HG02938 (cell line): ENCODE measurements around the gene RPS16.
"Not testable (repeated sequence)": the region's sequence is repeated elsewhere in the genome, so short reads cannot be mapped to it uniquely, and the experiment has no call there.

Source experiments
- ATAC-seq: cut with Tn5 transposase; IDR thresholded peaks from one replicate; pipeline ENCODE4 v1.9.1; 2021; ENCODE audit warnings: mild to moderate bottlenecking, moderate library complexity; ENCODE audit not compliant: unreplicated experiment

RPS16 gene

DNA sequence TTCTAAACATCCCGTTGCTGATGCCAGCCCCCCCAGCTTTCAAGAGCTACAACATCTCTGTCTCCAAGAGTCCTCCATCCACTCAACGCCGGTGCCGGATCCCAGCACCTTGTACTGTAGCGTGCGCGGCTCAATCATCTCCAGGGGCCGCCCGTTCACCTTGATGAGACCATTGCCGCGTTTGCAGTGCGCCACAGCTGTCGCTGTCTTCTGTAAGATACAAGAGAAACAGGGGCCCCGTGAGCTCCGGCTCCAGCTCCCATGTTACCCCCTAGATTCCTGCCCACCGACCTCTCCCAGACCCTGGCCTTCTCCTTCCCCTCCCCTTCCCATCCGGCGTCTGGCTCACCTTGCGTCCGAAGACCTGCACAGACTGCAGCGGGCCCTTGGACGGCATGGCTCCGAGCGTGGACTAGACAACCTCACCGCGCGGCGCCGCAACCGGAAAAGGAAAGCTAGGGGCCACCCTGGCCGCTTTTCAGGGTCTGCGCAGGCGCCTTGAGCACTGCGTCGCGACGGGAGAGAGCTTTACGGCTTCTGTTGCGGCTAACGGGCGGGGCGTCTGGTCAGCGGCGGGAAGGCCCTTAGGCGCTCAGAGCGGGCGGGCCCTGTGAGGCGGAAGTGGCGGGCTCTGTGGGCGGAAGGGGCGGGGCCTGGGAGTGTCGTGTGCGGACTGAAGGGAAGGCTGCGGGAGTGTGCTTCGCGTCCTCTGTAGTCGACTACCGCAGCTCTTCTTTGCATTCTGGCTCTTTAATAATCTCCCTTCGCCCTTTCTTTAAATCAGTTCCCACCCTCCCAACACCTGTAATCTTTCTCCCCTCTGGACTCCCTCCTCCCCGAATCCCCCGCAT, at the start of gene RPS16:
TSS of gene RPS16 (minus strand) at position 451 of the 851 bp plus-strand sequence. CDS start at position 397, 54 bp downstream.
- ATAC-seq: peak; percentile 60

DNA sequence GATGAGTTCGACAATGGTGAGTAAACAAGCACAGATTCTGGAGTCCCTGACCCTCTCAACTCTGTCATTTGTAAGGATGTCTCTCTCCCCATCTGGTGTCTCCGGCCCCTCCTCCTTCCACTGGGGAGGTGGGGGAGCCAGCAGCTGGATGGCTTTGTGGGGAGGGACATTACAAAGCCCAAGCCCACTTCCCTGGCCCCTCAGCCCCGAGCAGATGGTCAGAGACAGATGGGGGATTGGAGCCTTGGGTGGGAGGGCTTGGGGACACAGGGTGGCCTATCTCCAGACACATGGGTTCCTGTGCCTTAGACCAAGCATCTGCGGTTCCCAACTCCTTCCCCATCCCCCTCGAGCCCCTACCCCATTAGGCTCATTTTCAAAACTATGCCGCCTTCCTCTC, 47.4 kb upstream of the RPS16 start:
- no peak for ATAC-seq

DNA sequence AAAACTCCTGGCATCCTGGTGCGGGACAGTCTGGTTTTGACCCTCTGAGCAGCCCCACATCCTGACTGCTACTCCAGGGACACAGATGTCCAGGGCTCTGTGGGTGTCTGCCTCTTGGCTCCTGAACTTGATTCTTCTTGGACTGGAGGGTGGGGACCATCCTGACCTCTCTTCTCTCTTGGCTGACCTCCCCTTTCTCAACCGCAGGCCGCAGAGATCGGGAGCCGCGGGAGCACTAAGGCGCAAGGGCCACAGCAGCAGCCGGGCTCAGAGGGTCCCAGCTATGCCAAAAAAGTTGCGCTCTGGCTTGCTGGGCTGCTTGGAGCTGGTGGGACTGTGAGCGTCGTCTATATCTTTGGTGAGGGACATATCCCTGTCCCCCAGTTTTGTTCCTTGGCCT, 45.9 kb upstream of the RPS16 start:
- ATAC-seq: no peak

DNA sequence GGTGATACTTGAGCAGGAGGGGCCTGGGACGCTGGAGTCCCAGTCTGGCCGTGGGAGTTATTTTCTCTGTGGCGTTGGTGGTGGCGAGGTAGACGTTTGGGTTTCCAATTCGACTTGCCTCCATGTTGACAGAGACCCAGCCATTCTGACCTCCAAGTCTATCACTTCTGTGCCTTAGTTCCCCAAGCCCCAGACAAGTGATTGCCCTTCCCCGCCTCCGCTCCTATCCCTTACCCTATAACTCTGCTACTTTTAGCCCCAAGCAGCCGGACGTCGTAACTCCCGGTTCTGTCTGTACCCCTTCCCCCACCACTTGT, 45.4 kb upstream of the RPS16 start:
- ATAC-seq: no peak

DNA sequence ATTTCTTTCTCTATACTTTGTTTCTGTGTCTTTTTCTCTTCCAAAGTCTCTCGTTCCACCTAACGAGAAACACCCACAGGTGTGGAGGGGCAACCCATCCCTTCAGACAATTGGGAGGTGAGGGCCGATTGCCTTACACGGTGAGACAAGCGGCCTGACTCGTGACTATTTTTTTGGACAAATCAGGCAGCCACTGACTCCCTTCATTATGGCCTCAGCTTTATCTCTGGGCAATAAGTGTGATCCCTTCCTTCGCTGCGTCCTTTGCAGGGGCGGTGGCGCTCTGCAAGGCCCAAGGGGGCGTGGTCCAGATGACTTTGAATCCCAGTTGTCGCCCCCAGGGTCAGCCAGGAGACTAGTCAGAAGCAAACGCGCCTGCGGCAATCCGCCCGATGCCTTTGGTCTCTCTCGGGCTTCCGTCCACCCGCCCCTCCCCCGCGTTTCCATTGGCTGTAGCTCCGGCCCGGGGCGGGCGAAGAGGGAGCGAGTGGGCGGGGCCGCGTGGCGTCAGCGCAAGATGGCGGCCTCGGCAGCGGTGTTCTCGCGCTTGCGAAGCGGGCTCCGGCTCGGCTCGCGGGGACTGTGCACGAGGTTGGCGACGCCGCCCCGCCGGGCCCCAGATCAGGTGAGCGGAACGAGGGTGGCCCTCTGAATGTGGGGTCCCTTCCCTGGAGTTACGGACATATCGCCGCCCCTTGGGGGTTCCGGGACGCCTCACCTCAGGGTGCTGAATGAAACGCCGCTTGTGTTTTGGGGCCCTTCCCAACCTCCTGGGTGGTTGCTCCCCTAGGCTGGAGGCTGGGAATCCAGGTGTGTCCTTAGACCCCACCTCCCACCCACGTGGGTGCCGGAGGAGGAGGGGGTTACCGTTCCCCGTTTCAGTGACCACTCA, 44.8 kb upstream of the RPS16 start, which contains the start of gene TIMM50:
TSS of gene TIMM50 (plus strand) at position 502 of the 892 bp plus-strand sequence. CDS start at position 518, 16 bp downstream.
- ATAC-seq: peak; percentile 82

DNA sequence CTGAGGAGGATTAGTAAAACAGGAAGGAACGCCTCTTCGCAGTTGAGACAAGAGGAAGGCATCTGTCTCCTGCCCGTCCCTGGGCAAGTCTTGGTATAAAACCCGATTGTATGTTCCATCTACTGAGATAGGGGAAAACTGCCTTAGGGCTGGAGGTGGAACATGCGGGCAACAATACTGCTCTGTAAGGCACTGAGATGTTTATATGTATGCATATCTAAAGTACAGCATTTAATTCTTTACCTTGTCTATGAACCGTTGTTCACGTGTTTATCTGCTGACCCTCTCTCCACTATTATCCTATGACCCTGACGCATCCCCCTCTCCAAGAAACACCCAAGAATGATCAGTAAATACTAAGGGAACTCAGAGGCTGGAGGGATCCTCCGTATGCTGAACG, 44.2 kb upstream of the RPS16 start:
- no peak for ATAC-seq

DNA sequence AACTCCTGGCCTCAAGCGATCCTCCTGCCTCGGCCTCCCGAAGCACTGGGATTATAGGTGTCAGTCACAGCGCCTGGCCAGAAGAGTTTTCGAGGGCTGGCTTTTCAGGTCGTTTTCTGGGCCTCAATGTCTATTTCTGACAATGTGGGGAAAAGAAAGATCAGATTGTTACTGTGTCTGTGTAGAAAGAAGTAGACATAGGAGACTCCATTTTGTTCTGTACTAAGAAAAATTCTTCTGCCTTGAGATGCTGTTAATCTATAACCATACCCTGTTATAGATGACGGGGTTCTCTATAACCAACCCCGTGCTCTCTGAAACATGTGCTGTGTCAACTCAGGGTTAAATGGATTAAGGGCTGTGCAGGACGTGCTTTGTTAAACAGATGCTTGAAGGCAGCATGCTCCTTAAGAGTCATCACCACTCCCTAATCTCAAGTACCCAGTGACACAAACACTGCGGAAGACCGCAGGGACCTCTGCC, 43.6 kb upstream of the RPS16 start:
- not testable (repeated sequence) for ATAC-seq

DNA sequence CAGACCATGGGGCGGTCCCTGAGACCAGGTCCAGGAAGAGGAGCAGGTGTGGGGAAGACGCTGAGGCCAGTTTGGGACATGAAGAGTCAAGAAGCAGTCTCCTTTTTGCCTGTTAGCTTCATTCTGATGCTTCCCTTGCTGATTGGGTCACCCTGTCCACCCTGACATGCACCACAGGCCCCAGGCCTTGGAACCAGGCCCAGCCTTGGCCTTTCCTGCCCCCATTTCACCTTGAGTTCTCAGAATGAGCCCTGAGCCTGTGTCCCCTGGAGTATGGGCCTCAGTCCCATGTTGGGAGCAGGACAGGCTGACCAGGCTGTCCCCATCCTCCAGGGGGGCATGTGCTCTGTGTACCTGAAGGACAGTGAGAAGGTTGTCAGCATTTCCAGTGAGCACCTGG, 40.0 kb upstream of the RPS16 start:
- no peak for ATAC-seq

DNA sequence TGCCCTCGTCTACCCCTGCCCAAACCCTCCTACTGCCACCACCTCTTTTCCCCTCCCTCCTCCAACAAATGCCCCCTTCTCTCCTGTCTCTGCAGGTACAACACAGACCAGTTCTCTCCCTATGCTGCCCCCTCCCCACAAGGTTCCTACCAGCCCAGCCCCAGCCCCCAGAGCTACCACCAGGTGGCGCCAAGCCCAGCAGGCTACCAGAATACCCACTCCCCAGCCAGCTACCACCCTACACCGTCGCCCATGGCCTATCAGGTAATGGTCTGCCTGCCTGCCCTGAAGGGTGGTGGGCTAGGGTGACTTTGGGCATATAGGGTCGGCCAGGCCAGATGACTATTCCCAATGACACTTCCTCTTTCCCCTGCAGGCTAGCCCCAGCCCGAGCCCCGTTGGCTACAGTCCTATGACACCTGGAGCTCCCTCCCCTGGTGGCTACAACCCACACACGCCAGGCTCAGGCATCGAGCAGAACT, 38.4 kb upstream of the RPS16 start:
- no peak for ATAC-seq

DNA sequence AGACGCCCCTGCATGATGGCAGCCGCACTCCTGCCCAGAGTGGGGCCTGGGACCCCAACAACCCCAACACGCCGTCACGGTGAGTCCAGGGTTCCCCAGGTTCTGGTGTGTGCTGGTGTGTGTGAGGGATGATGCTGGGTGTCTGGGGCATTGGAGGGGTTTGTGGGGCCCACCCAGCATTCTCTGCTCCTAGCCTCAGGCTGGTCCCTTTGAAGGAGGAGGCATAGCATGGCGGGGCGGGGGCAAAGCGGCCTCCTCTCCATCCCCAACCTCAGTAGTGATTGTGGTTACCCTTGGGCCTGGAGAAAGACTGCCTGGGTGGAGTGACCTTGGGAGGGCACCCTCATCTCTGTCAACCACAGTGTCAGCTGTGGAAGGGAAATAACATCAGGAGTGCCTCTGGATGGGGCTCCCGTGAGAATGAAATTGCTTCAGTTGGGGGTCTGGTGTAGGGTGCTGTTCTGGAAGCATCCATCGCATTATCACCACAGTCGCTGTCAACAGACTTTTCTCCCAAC, 37.8 kb upstream of the RPS16 start:
- ATAC-seq: no peak

DNA sequence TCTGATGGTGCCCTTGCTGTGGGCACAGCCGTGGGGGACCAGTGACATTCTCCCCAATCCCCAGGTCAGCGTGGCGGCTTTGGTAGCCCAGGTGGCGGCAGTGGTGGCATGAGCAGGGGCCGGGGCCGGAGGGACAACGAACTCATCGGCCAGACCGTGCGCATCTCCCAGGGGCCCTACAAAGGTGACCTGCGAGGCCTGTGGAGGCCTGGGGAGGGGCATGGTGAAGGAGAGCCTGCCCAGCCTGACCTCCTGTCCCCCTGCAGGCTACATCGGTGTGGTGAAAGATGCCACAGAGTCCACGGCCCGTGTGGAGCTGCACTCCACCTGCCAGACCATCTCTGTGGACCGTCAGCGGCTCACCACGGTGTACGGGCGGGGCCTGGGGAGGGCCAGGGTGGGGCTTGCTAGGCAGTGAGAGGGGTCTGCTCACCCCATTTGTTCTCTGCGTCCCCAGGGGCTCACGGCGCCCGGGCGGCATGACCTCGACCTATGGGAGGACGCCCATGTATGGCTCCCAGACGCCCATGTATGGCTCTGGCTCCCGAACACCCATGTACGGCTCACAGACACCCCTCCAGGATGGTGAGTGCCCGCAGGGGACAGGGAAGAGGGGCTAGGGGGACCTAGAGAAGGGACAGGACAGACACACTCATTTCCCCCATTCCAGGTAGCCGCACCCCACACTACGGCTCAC, 37.1 kb upstream of the RPS16 start:
- no peak for ATAC-seq

DNA sequence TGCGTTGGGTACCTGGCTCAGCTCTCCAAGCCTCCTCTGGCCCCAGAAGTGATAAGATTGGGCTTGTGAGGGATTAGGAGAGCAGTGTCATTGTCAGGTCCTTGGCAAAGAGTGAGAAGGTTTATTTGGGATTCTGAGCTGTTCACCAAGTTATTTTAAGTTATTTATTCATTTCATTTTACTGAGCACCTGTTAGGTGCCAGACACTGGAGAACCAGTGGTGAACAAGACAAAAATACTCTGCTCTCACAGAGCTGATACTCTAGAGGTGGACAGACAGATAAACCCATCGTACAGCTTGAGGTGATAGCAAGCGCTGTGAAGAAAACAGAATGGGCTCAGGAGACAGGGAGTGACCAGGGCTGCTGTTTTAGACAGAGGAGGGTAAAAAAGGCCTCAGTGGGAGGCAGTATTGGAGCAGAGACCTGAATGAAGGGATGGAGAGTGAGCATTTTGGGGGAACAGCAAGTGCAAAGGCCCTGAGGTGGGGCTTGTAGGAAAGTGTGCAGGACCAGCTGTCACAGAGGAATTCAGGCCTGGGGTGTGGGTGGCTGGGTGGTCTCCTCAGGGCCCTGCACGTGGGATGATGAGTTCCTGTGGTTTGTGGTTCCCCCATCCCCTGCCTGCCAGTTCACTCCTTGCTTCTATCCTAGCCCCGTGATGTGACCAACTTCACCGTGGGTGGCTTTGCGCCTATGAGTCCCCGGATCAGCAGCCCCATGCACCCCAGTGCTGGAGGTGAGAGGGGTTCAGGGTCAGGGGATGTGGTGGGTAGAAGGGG, 36.2 kb upstream of the RPS16 start:
- ATAC-seq: no peak

DNA sequence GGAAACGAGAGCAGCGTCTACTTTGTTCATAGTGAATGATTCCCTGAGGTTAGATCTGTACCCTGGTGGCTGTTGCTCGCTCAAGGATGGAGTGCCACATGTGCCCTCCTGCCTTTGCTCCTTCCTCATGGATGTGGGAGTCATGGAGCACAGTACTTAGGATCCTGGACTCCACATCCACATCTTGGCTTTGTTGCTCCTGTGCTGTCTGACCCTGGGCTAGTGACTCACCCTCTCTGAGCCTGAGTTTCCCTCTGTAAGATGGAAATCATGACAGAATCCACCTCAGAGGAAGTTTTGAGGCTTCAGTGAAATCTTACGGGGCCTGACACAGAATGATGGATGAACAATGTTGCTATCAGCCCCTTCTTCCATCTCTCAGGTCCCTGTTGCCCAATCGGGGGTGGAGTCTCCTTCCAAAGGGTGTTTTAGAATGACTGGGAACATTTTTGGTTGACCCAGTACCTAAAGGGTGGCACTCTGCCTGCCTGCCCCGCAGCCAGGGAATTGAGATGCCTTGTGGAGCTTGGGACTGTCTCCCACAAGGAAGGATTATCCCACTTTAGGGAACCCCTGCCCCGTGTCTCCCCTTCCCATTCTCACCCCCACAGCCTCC, 35.1 kb upstream of the RPS16 start:
- no peak for ATAC-seq

DNA sequence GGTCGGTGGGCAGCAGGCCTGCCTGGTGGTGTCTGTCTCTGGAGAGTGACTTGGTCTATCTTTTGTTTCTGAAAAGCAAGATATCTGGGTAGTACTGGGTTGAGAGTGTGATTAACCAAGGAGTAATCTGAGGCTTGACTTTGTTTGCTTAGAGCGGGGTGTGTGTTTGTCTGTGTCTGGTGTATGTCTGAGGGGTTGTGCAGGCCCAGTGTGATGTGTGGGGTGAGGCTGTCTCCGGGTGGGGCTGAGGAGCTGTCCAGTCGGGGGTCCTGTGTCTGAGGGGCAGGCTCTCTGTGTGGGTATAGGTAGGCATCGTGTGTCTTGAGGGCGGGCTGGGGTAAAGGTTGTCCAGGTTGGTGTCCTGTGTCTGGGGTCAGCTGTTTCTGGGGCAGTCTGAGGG, 33.8 kb upstream of the RPS16 start:
- no peak for ATAC-seq

DNA sequence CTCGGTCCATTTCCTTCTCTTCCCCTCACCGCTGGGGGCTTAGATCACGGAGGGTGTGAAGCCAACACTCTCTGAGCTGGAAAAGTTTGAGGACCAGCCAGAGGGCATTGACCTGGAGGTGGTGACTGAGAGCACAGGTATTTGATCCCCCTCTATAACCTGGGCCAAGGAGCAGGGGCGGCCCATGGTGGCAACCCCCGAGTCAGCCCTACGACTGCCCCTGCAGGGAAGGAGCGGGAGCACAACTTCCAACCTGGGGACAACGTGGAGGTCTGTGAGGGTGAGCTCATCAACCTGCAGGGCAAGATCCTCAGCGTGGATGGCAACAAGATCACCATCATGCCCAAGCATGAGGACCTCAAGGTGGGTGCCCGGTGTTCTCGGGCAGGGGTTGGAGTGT, 33.3 kb upstream of the RPS16 start:
- ATAC-seq: no peak

DNA sequence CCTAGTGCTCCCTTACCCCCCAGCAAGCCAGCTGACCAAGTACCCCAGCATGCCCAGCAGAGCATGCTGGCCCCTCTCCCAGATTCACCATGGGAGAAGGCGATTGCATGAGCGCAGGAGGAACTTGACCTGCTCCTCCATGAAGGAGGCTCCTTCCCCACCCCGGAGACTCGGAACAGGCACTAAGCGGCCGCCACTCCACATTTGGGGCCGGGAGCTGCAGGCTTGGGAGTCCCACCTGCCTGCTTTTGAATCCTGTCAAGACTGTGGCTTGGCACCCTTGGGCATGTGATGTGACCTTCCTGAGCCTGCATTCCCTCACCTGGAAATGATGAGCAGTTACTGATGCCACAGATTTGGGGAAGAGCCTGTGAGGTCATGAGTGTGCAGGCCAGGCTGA, 32.2 kb upstream of the RPS16 start:
- no peak for ATAC-seq

DNA sequence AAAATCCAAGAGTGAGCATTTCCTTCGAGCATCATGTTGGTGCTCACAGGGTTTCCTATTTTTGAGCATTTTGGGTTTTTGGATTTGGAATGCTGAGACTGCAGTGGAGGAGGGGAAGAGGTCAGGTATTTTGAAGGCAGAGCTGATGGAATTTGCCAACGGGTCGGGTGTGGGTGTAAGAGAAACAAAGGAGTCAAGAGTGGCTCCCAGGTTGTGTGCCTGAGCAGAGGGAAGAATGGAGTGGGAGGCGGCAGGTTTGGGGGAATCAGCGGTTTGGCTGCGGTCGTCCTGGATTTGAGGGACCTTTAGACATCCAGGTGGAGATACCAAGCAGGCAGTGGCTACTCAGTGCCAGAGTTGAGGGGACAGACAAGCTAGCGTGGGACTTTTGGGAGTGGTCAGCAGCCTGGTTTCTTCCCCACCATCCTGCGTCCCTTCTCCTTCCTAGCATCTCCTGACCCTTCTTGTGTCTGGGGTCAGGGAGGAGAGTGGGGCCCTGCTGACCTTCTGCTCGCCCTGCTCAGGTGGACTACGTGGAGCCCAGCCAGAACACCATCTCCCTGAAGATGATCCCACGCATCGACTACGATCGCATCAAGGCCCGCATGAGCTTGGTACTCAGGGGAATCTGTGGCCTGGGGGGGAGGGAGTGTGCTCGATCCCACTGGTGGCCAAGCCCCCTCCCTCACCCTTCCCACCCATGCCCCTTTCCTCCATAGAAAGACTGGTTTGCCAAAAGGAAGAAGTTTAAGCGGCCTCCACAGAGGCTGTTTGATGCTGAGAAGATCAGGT, 30.4 kb upstream of the RPS16 start:
- ATAC-seq: no peak

DNA sequence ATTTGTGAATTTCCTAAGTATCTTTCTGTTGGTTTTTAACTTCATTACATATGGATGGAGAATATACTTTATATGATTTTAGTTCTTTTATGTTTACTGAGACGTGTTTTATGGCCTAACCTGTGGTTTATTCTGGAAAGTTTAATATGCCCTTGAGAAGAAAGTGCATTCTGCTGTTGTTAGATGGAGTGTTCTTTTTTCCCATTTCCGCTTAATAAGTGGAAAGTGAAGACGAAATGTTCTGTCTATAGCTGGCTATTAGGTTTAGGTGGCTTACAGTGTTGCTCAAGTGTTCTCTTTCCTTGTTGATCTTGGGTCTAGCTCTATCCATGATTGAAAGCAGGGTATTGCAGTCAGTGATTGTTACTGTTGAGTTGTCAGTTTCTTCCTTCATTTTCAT, 27.7 kb upstream of the RPS16 start:
- ATAC-seq: no peak

DNA sequence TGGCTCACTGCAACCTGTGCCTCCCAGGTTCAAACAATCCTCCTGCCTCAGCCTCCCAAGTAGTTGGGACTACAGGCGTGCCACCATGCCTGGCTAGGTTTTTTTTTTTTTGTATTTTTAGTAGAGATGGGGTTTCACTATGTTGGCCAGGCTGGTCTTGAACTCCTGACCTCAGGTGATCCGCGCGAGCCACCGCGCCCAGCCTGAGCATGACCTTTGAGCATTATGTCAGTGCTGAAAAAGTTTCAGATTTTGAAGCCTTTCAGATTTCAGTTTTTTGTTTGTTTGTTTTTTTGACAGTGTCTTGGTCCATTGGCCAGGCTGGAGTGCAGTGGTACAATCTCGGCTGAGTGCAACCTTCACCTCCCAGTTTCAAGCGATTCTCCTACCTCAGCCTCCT, 15.5 kb upstream of the RPS16 start:
- ATAC-seq: not testable (repeated sequence)
